Activated T-cell treated with anti-CD3 and anti-CD28 coated beads, Interleukin-2, amount 50 U/mL, for 72 hours (primary cell): ENCODE data around the gene TEX261. TPM values are rescaled to one million over a fixed set of nuclear protein-coding genes. Genes with fewer than 3 reads are reported as not detected.
A peak's percentile ranks its signal among the peaks of the same experiment; 100 is the strongest.

Experiments
- ATAC-seq, 2 donors: fragments of 150-1000 bp; cut with Tn5 transposase; replicated peaks in 1 of 2; 2 replicates each; pipeline ENCODE4 v1.10.0; 2021; ENCODE audit warnings: moderate library complexity in 2 of 2, mild to moderate bottlenecking in 1 of 2
- DNase-seq, 2 donors: peaks; one replicate each; pipeline ENCODE4 v3.0.0; 2021 to 2022; ENCODE audit warnings: mixed read lengths in 1 of 2
- H3K27ac Mint-ChIP-seq: one replicate; pipeline ENCODE4 v1.8.0; 2022; ENCODE audit warnings: mild to moderate bottlenecking, moderate library complexity, mixed read lengths
- H3K27me3 Mint-ChIP-seq: one replicate; pipeline ENCODE4 v1.8.0; 2022; ENCODE audit warnings: low read depth, mixed read lengths
- H3K36me3 Mint-ChIP-seq, 2 donors: one replicate each; pipeline ENCODE4 v1.8.0; 2022; ENCODE audit warnings: mixed read lengths in 2 of 2, mild to moderate bottlenecking in 1 of 2; ENCODE audit not compliant: insufficient read depth in 2 of 2
- H3K4me1 Mint-ChIP-seq: one replicate; pipeline ENCODE4 v1.8.0; 2022; ENCODE audit warnings: low read depth, mixed read lengths
- H3K4me3 Mint-ChIP-seq, 2 donors: one replicate each; pipeline ENCODE4 v1.8.0; 2022; ENCODE audit warnings: mild to moderate bottlenecking in 2 of 2, mixed read lengths in 2 of 2, moderate library complexity in 2 of 2
- H3K9me3 Mint-ChIP-seq, 2 donors: one replicate each; pipeline ENCODE4 v1.8.0; 2022; ENCODE audit warnings: mixed read lengths in 2 of 2
- total RNA-seq, 2 donors: library from RNA; stranded (reverse); gene quantifications; one replicate each; pipeline ENCODE4 v1.2.3, GENCODE V29; 2022

Gene TEX261
- total RNA-seq, 2 donors from 2014 or later = 45.9 to 66.6 TPM

- no peak for ATAC-seq
These were observed 11.0 kb downstream of the TEX261 start for GRCh38 chr2:70983506-70984227.

GRCh38 chr2:70982971-70983370 lies 11.7 kb downstream of the TEX261 start:
- H3K4me1 Mint-ChIP-seq = peaks cover 16% of the 10 kb centered on the region
- peaks cover 2% of the 10 kb centered on the region in 2 donors for H3K36me3 Mint-ChIP-seq
- no peaks in the 10 kb centered on the region for H3K9me3 Mint-ChIP-seq
- ATAC-seq (no peak), DNase-seq (no peak)
- no peak overlapping the region for H3K27ac Mint-ChIP-seq
- no peak overlapping the region for H3K4me3 Mint-ChIP-seq
- H3K27me3 Mint-ChIP-seq = no peaks in the 10 kb centered on the region

More at GRCh38 chr2:70983506-70984227, 11.0 kb downstream of the TEX261 start:
- Mint-ChIP-seq H3K27me3 (no peaks in the 10 kb centered on the region), H3K4me1 (peaks cover 13% of the 10 kb centered on the region), H3K27ac (no peak overlapping the region), H3K4me3 (no peak overlapping the region), H3K9me3 (no peaks in the 10 kb centered on the region), H3K36me3 (peaks cover 2 to 4% of the 10 kb centered on the region in 2 donors)
- no peak for DNase-seq

- Mint-ChIP-seq H3K27me3 (no peaks in the 10 kb centered on the region), H3K27ac (no peak overlapping the region), H3K4me3 (no peak overlapping the region), H3K9me3 (no peaks in the 10 kb centered on the region), H3K4me1 (peaks cover 24% of the 10 kb centered on the region), H3K36me3 (peaks cover 2% of the 10 kb centered on the region in 2 donors)
- ATAC-seq (no peak), DNase-seq (no peak)
These were observed 12.5 kb downstream of the TEX261 start for GRCh38 chr2:70981866-70982810.

- H3K9me3 Mint-ChIP-seq = no peaks in the 10 kb centered on the region
These were observed 13.3 kb downstream of the TEX261 start for GRCh38 chr2:70981421-70981820.

GRCh38 chr2:70979626-70980025 lies 15.0 kb downstream of the TEX261 start:
- H3K4me3 Mint-ChIP-seq = peak overlapping the region in 1 of 2 donors; percentile 49
- no peak for ATAC-seq
- no peaks in the 10 kb centered on the region for H3K9me3 Mint-ChIP-seq
- no peak overlapping the region for H3K27ac Mint-ChIP-seq
- DNase-seq = no peak
- H3K4me1 Mint-ChIP-seq = peaks cover 22% of the 10 kb centered on the region
- H3K27me3 Mint-ChIP-seq = no peaks in the 10 kb centered on the region
- H3K36me3 Mint-ChIP-seq = no peaks in the 10 kb centered on the region

More at GRCh38 chr2:70981421-70981820, 13.3 kb downstream of the TEX261 start:
- ATAC-seq (no peak), DNase-seq (no peak)
- Mint-ChIP-seq H3K27ac (no peak overlapping the region), H3K27me3 (no peaks in the 10 kb centered on the region), H3K4me1 (peaks cover 28% of the 10 kb centered on the region), H3K36me3 (peaks cover 1 to 2% of the 10 kb centered on the region in 2 donors), H3K4me3 (no peak overlapping the region)

GRCh38 chr2:70979180-70979488 lies 15.5 kb downstream of the TEX261 start:
- Mint-ChIP-seq H3K4me1 (peaks cover 17% of the 10 kb centered on the region), H3K4me3 (peak overlapping the region in 1 of 2 donors; percentile 49), H3K27me3 (no peaks in the 10 kb centered on the region), H3K9me3 (no peaks in the 10 kb centered on the region), H3K27ac (no peak overlapping the region), H3K36me3 (no peaks in the 10 kb centered on the region)
- ATAC-seq (no peak), DNase-seq (no peak)

GRCh38 chr2:70978341-70979179 lies 16.1 kb downstream of the TEX261 start, which contains the start of gene ANKRD53:
Gene ANKRD53 (plus strand): TSS chr2:70978630. CDS start chr2:70978646, 16 bp downstream.
- H3K27ac Mint-ChIP-seq = peak within 1 kb of the TSS; percentile 80
- peaks cover 16% of the 10 kb centered on the region for H3K4me1 Mint-ChIP-seq
- peak in 1 of 2 donors; percentile 30 for DNase-seq

GRCh38 chr2:70977605-70978205 lies 17.0 kb downstream of the TEX261 start:
- peak; percentile 31 to 36 for ATAC-seq
- Mint-ChIP-seq H3K4me3 (peak overlapping the region; percentile 82 to 92), H3K27me3 (no peaks in the 10 kb centered on the region), H3K36me3 (no peaks in the 10 kb centered on the region), H3K27ac (peak overlapping the region; percentile 80), H3K9me3 (no peaks in the 10 kb centered on the region), H3K4me1 (peaks cover 16% of the 10 kb centered on the region)
- DNase-seq = no peak

More at GRCh38 chr2:70978341-70979179, 16.1 kb downstream of the TEX261 start, which contains the start of gene ANKRD53:
- ATAC-seq = peak; percentile 36 to 63
- H3K4me3 Mint-ChIP-seq = peak within 1 kb of the TSS; percentile 82 to 92
- H3K36me3 Mint-ChIP-seq = no peaks in the 10 kb centered on the region
- no peaks in the 10 kb centered on the region for H3K27me3 Mint-ChIP-seq
- no peaks in the 10 kb centered on the region for H3K9me3 Mint-ChIP-seq

- Mint-ChIP-seq H3K27ac (no peak overlapping the region), H3K9me3 (no peaks in the 10 kb centered on the region)
These were observed 19.4 kb downstream of the TEX261 start for GRCh38 chr2:70975237-70975636.

GRCh38 chr2:70974592-70974991 lies 20.1 kb downstream of the TEX261 start:
- Mint-ChIP-seq H3K27ac (no peak overlapping the region), H3K4me1 (peaks cover 16% of the 10 kb centered on the region), H3K4me3 (no peak overlapping the region), H3K27me3 (no peaks in the 10 kb centered on the region), H3K36me3 (no peaks in the 10 kb centered on the region), H3K9me3 (no peaks in the 10 kb centered on the region)
- DNase-seq (no peak), ATAC-seq (no peak)

More at GRCh38 chr2:70975237-70975636, 19.4 kb downstream of the TEX261 start:
- ATAC-seq (no peak), DNase-seq (no peak)
- no peaks in the 10 kb centered on the region for H3K27me3 Mint-ChIP-seq
- no peaks in the 10 kb centered on the region for H3K36me3 Mint-ChIP-seq
- H3K4me3 Mint-ChIP-seq = no peak overlapping the region
- H3K4me1 Mint-ChIP-seq = peaks cover 16% of the 10 kb centered on the region

- H3K4me3 Mint-ChIP-seq = no peak overlapping the region
- no peaks in the 10 kb centered on the region for H3K9me3 Mint-ChIP-seq
- H3K4me1 Mint-ChIP-seq = peaks cover 6% of the 10 kb centered on the region
- peaks cover 27% of the 10 kb centered on the region for H3K27me3 Mint-ChIP-seq
- DNase-seq = no peak
- H3K36me3 Mint-ChIP-seq = no peaks in the 10 kb centered on the region
- no peak for ATAC-seq
- H3K27ac Mint-ChIP-seq = no peak overlapping the region
These were observed 27.5 kb downstream of the TEX261 start for GRCh38 chr2:70967189-70967588.

- peaks cover 27% of the 10 kb centered on the region for H3K27me3 Mint-ChIP-seq
- H3K4me3 Mint-ChIP-seq = no peak overlapping the region
- H3K9me3 Mint-ChIP-seq = no peaks in the 10 kb centered on the region
- peaks cover 6% of the 10 kb centered on the region for H3K4me1 Mint-ChIP-seq
- H3K36me3 Mint-ChIP-seq = no peaks in the 10 kb centered on the region
- H3K27ac Mint-ChIP-seq = no peak overlapping the region
- no peak for DNase-seq
- ATAC-seq = no peak
These were observed 28.0 kb downstream of the TEX261 start for GRCh38 chr2:70966681-70967080.
